GM18517 (cell line): ENCODE data around the gene PEX14.

Experiments
- ATAC-seq: cut with Tn5 transposase; IDR thresholded peaks from one replicate; pipeline ENCODE4 v1.9.1; 2021; ENCODE audit warnings: mild to moderate bottlenecking, moderate library complexity; ENCODE audit not compliant: unreplicated experiment

PEX14 gene

DNA sequence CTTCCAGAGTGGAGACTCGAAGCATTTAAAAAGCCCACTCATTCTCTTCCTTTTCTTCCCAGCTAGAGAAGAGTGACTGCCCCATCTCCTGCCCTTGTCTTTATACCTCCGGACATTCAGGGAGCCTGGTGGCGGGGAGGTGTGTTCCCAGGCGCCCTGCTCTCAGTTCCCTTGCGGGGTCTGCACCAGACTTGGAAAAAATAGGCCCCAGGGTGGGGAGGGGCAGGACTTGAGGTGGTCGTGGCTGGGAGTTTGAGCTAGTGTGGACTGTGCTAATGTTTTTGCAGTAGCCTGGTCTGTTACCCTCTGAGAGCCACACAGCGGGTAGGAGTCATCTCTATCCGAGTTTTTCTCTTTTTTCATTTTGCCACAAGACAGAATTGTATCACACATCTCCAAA, 139.1 kb downstream of the PEX14 start:
- no peak for ATAC-seq

- no peak for ATAC-seq
Observed at GRCh38 chr1:10614377-10615225, 139.9 kb downstream of the PEX14 start.

- ATAC-seq = no peak
Observed at GRCh38 chr1:10615332-10615731, 140.6 kb downstream of the PEX14 start.

- ATAC-seq = no peak
Observed at GRCh38 chr1:10615932-10616671, 141.4 kb downstream of the PEX14 start.

GRCh38 chr1:10616696-10617095, 141.9 kb downstream of the PEX14 start:
- ATAC-seq = no peak

- ATAC-seq = no peak
Observed at GRCh38 chr1:10617318-10617717, 142.6 kb downstream of the PEX14 start.

- no peak for ATAC-seq
Observed at GRCh38 chr1:10617931-10618885, 143.5 kb downstream of the PEX14 start.

DNA sequence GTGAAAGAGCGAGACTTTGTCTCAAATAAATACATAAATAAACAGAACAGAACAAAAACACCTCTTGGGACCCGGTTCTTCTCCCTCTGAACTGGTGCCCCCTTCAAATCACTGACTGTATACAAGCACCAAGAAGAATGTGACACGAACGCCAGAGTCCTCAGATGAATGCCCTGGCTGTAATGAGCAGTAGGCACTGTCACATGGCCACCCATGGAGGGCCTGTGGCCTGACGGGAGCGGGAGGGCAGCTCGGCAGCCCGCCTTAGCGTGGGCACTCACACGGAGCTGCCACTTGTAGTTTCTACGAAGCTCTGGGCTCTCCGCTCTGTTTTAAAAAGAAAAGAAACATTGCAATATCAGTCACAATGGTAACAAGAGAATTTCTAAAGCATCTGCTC, 146.0 kb downstream of the PEX14 start:
- no peak for ATAC-seq

DNA sequence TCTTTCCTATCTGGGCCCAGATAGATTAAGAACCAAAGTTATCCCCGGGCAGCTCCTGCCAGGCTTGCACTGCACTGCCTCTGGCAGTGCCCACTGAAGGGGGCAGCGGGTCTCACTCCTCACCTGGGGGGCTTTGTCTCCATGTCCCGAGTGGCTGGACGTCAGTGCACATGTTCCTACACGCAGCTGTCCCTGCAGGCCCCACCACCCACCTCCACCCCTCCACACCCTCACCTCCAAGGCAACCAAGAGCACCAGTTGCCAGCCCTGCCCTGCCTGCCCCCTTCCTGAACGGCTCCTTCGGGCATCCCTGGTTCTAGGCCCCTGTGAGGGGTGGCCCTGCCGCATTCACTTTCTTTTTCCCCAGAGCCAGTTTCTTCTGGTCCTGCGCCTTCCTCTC, 147.2 kb downstream of the PEX14 start:
- ATAC-seq = no peak

GRCh38 chr1:10622910-10623685, 148.3 kb downstream of the PEX14 start:
- no peak for ATAC-seq

- ATAC-seq = no peak
Observed at GRCh38 chr1:10623686-10624145, 149.0 kb downstream of the PEX14 start.

- no peak for ATAC-seq
Observed at GRCh38 chr1:10624256-10625050, 149.7 kb downstream of the PEX14 start.

GRCh38 chr1:10625076-10625475, 150.3 kb downstream of the PEX14 start:
- ATAC-seq = no peak

GRCh38 chr1:10625554-10625953, 150.8 kb downstream of the PEX14 start:
- ATAC-seq = no peak

- no peak for ATAC-seq
Observed at GRCh38 chr1:10626131-10626731, 151.5 kb downstream of the PEX14 start.

- ATAC-seq = no peak
Observed at GRCh38 chr1:10626791-10627410, 152.2 kb downstream of the PEX14 start.

DNA sequence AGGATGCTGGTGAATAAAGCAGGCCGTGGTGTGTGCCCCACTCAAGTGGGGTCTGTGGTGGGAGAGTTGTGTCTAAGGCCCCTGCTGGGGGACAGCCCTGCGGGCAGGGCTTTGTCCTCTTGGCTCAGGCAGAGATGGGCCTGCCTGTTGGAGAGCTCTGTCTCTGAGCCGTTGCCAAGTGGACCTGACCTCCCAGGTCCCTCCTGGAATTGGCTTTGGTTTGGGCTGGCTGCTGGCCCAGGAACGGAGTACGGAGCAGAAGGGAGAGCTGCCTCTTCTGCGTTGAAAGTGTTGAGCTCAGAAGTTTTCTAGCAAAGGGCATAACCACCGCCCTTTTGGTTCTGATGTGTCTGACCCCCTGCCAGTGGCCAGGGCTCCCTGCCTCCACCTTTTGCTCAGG, 153.9 kb downstream of the PEX14 start:
- no peak for ATAC-seq

DNA sequence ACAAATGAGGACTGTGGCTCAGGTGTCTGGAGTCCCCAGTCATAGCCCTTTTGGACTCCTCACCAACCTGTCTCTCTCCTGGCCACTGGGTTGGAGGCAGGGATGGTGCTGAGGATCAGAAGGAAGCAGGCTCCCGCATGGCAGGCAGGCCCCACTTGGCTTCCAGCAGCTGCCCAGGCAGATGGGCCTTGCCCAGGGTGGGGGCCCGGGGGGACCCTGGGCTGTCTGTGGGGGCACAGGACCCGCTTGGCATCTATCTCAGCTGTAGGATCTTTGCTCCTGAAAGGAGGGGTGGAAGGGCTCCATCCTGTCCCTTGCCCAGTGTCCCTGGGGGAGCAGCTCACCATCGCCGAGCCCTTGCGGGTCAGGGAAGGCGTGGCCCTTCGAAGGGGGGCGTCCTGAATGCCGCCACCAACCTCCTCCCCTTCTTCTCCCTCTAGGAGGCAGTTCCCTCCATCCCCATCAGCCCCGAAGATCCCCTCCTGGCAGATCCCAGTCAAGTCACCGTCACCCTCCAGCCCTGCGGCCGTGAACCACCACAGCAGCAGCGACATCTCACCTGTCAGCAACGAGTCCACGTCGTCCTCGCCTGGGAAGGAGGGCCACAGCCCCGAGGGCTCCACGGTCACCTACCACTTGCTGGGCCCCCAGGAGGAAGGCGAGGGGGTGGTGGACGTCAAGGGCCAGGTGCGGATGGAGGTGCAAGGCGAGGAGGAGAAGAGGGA, 154.5 kb downstream of the PEX14 start:
- ATAC-seq = no peak
